Heart right ventricle (tissue), 16 donors: Measurements from ENCODE around the gene DHRS4L2. TPM values are rescaled to one million over a fixed set of nuclear protein-coding genes. Genes with fewer than 3 reads are reported as not detected.
"Not testable (repeated sequence)": the region's sequence is repeated elsewhere in the genome, so short reads cannot be mapped to it uniquely, and the experiment has no call there.

Source experiments
- ATAC-seq, 8 donors: fragments of 200-7000 bp; cut with Tn5 transposase; one replicate each; pipeline ENCODE4 v1.9.1; 2020; ENCODE audit warnings: mild to moderate bottlenecking in 8 of 8, moderate library complexity in 8 of 8, moderate number of reproducible peaks in 1 of 8
- DNase-seq, 2 donors: peaks; one replicate each; pipeline ENCODE4 v3.0.0-alpha.2; 2020
- H3K27ac ChIP-seq, 10 donors: fragments of 200-600 bp; sonication (generic) in 2 of 10; one replicate each; pipeline versions ENCODE4 v1.5.0 to v1.8.0; 2020 to 2022; ENCODE audit warnings: mild to moderate bottlenecking in 3 of 10
- H3K27me3 ChIP-seq, 7 donors: fragments of 200-600 bp; one replicate each; pipeline ENCODE4 v1.8.0; 2021 to 2022; ENCODE audit warnings: mild to moderate bottlenecking in 2 of 7
- H3K36me3 ChIP-seq, 9 donors: fragments of 200-600 bp; sonication (generic) in 1 of 9; one replicate each; pipeline versions ENCODE4 v1.5.0 to v1.8.0; 2020 to 2022; ENCODE audit warnings: mild to moderate bottlenecking in 2 of 9
- H3K4me1 ChIP-seq, 9 donors: fragments of 200-600 bp; sonication (generic) in 1 of 9; one replicate each; pipeline versions ENCODE4 v1.5.0 to v1.8.0; 2020 to 2022; ENCODE audit warnings: mild to moderate bottlenecking in 4 of 9
- H3K4me3 ChIP-seq, 10 donors: fragments of 200-600 bp; sonication (generic) in 2 of 10; one replicate each; pipeline versions ENCODE4 v1.5.0 to v1.8.0; 2020 to 2022; ENCODE audit warnings: mild to moderate bottlenecking in 7 of 10, moderate library complexity in 2 of 10
- H3K9me3 ChIP-seq, 11 donors: fragments of 200-600 bp in 10 of 11; sonication (generic) in 2 of 11; one replicate each; pipeline versions ENCODE4 v1.5.0 to v1.8.0; 2013 to 2022; ENCODE audit warnings: mild to moderate bottlenecking in 2 of 11, control low read depth in 1 of 11, moderate library complexity in 1 of 11
- CTCF ChIP-seq, 9 donors: fragments of 200-600 bp; sonication (generic) in 2 of 9; IDR thresholded peaks; one replicate each; pipeline versions ENCODE4 v1.5.0 to v1.8.0; 2021 to 2022; ENCODE audit warnings: antibody characterized with exemption in 9 of 9, mild to moderate bottlenecking in 5 of 9, moderate library complexity in 1 of 9
- WGBS, 2 donors: extraction: QIAGEN DNeasy Blood & Tissue Kit; methylation state at CpG; one replicate each; pipeline ENCODE4 v1.1.7; 2013; ENCODE audit warnings: inconsistent platforms in 1 of 2; 5-methylcytosine and 5-hydroxymethylcytosine counted together
- intact Hi-C, 10 donors: fragments of 100-400 bp; cut with DNase I; formaldehyde crosslinking; loops; one replicate each; pipeline versions ENCODE4 v1.11.1 to v1.14.2; 2022
- polyA plus RNA-seq, 2 donors: library from polyadenylated mRNA; stranded (reverse); fragments of 200-250 nt; gene quantifications; one replicate each; pipeline ENCODE4 v1.2.3, GENCODE V29; 2013
- total RNA-seq, 10 donors: library from RNA; stranded (reverse); fragmentation: NEBNext Ultra II Directional in 3 of 10; extraction: Animal tissue kit (Norgen Biotek cat#: 25700) in 3 of 10; gene quantifications; one replicate each; pipeline versions ENCODE4 v1.2.1 to v1.2.4, GENCODE V29; 2021 to 2023
- donor health status: Arrhythmogenic right ventricular cardiomyopathy.
- donor health status: ischemic (EF 13 %, LVEDD 7.1; RV severe dilation, severe dysfunction).
- donor health status: healthy with polysubstance abuse.
- donor health status: DM: no; HTN: yes; CAD: no.
- donor health status: DM: no; HTN: no; CAD: no.
- donor health status: ischemic (EF 25% LVEDD 6.9; RV normal size, moderate dysfunction).
- donor health status: ischemic (EF 25% LVEDD 5.7; RV mildly dilated, moderate dysfunction).
- donor health status: healthy.
- donor health status: DM: yes; HTN: yes; CAD: no.
- donor health status: Ischemic cardiomyopathy.
- donor health status: ischemic (EF 35%, LVEDD 5.7; RV mildly dilated, moderate dysfunction).
- donor health status: nonischemic (EF 11% LVEDD 7.7; RV severe dilation, severe dysfunction).
- donor health status: DM: yes; HTN: yes; CAD: no.
- donor health status: PGD.
- donor health status: ischemic (EF 29% LVEDD 5.4; RV normal size, mild dysfunction).
- donor health status: nonischemic (EF 23%, LVEDD 6.1; RV moderate dilation, normal function).

DHRS4L2 gene
- total and polyA plus RNA-seq, 12 donors, result 22.9 to 52.4 (median 30.7) TPM

DNA sequence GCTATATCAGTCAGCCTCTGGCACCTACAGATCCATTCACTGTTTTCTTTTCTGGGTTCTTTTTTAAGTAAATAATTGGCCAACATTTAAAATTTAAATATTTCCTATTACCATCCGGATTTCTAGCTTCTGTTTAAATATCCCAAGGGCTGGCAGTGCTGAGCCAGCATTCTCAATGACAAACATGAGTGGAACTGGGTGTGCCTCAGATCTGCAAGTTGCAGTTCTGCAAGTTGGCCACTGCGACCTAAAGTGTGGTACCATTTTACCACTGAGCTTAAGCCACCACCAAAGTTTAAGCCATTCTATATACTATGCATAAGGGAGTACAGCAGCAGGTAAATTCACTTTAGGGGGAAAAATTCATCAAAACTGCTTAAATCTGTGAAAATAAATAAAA is 31.2 kb downstream of the DHRS4L2 start:
- peak in 1 of 8 donors; percentile 56 for ATAC-seq
- H3K36me3 ChIP-seq, H3K4me3 ChIP-seq, DNase-seq, H3K27me3 ChIP-seq, H3K27ac ChIP-seq, H3K4me1 ChIP-seq: not testable (repeated sequence)
- 38 to 40% methylated on average over 2 of the region's 2 CpGs for WGBS, 2 donors
- intact Hi-C loops, result loop anchor here in 1 of 10 donors (5.0 kb wide), 1 partner anchor 48 kb away; no protein-coding TSS in a partner anchor
- H3K9me3 ChIP-seq, result peaks cover 0 to 11% (median 0%) of the 10 kb centered on the region in 11 donors
- TF ChIP-seq CTCF (IDR thresholded peaks at IDR 0.05), result peak in 2 of 9 donors; percentile 28 to 32

- ATAC-seq, H3K36me3 ChIP-seq, H3K4me1 ChIP-seq, H3K27ac ChIP-seq, H3K27me3 ChIP-seq, H3K4me3 ChIP-seq, DNase-seq, intact Hi-C loops: not testable (repeated sequence)
- WGBS, 2 donors, result 88 to 90% methylated on average over 3 of the region's 3 CpGs
- peaks cover 0 to 11% (median 0%) of the 10 kb centered on the region in 11 donors for H3K9me3 ChIP-seq
Observed at GRCh38 chr14:24020520-24020919, 31.8 kb downstream of the DHRS4L2 start.

- 92 to 94% methylated on average over 3 of the region's 3 CpGs for WGBS, 2 donors
- H3K4me1 ChIP-seq, H3K9me3 ChIP-seq, DNase-seq, H3K27ac ChIP-seq, H3K36me3 ChIP-seq, intact Hi-C loops, H3K4me3 ChIP-seq, ATAC-seq, H3K27me3 ChIP-seq: not testable (repeated sequence)
Observed at GRCh38 chr14:24024939-24025418, 36.2 kb downstream of the DHRS4L2 start.

- H3K4me3 ChIP-seq, H3K27ac ChIP-seq, H3K36me3 ChIP-seq, H3K27me3 ChIP-seq, ATAC-seq, intact Hi-C loops, DNase-seq: not testable (repeated sequence)
- H3K4me1 ChIP-seq, result peaks cover 0 to 15% (median 0%) of the 10 kb centered on the region in 9 donors
- WGBS, 2 donors, result 92 to 97% methylated on average over 2 of the region's 3 CpGs
- H3K9me3 ChIP-seq, result peaks cover 0 to 25% (median 6%) of the 10 kb centered on the region in 11 donors
Observed at GRCh38 chr14:24029687-24030086, 41.0 kb downstream of the DHRS4L2 start.

DNA sequence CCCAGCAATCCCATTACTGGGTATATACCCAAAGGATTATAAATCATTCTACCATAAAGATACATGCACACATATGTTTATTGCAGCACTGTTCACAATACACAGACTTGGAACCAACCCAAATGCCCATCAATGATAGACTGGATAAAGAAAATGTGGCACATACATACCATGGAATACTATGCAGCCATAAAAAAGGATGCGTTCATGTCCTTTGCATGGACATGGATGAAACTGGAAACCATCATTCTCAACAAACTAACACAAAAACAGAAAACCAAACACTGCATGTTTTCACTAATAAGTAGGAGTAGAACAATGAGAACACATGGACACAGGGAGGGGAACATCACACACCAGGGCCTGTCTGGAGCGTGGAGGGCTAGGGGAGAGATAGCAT is 42.6 kb downstream of the DHRS4L2 start:
- H3K27ac ChIP-seq, intact Hi-C loops, H3K36me3 ChIP-seq, DNase-seq, ATAC-seq, H3K4me3 ChIP-seq, H3K27me3 ChIP-seq: not testable (repeated sequence)
- peaks cover 0 to 25% (median 6%) of the 10 kb centered on the region in 11 donors for H3K9me3 ChIP-seq
- 83 to 85% methylated on average over 2 of the region's 2 CpGs for WGBS, 2 donors
- H3K4me1 ChIP-seq, result peaks cover 0 to 20% (median 0%) of the 10 kb centered on the region in 9 donors

DNA sequence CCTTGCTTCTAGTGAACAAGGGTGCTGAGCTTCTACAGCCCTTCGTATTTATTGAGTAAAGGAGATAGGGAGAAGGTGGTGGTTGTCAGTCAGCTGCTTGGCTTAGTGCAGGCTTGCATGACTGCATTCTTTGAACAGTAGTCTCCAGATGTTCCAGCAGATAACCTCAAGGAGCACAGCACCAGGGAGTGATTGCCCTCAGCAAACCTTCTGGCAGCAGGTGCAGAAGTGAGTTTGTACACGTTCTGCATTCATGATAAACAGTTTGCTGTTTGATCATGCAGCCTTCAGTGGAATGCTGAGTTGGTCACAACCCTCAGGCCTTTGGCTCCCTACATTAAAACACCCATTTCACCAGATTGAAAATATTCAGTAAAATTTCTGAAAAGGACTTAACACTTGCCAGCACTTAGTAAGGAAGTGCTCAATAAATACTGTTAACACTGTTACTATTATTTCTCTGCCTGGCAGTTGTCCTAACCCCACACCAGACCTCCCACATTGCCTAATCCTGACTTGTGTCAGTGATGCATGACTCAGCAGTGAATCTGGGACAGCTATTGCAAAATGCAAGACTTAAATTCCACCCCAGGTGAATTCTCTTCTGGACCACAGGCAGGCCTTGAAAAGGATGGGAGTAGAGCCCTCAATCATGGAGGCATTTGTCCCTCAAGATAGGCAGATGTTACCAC is 44.1 kb downstream of the DHRS4L2 start:
- no peak overlapping the region for H3K4me3 ChIP-seq
- peaks cover 0 to 25% (median 4%) of the 10 kb centered on the region in 9 donors for H3K4me1 ChIP-seq
- intact Hi-C loops, result no loop called here
- WGBS, 2 donors, result 80 to 81% methylated on average over 2 of the region's 2 CpGs
- no peaks in the 10 kb centered on the region for H3K36me3 ChIP-seq
- no peak overlapping the region for H3K27ac ChIP-seq
- DNase-seq (no peak), ATAC-seq (peak in 1 of 8 donors; percentile 27)
- no peaks in the 10 kb centered on the region for H3K27me3 ChIP-seq
- TF ChIP-seq CTCF (IDR thresholded peaks at IDR 0.05), result no peak
- H3K9me3 ChIP-seq, result peaks cover 0 to 25% (median 6%) of the 10 kb centered on the region in 11 donors

DNA sequence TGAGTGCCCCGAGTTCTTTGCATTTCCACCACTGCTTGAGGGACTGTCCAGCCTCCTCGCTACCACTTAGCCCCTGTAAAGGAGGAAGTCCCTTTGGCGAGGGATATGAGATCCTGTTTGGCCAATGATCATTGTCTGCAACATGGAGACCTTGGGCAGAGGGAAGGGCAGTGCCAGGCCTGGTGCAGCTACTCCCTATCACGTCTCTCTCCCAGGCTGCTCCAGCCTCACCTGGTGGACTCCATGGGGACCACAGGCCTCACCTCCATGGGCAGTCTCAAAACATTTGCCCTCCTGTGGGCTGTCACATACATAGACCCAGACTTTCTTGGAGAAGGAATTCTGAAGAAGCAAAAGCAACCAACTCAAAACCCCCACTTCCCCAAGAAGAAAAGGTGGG is 47.0 kb downstream of the DHRS4L2 start:
- H3K27me3 ChIP-seq, DNase-seq, H3K36me3 ChIP-seq: not testable (repeated sequence)
- H3K27ac ChIP-seq, result peak overlapping the region; percentile 63 to 96 (median 94)
- peaks cover 0 to 22% (median 6%) of the 10 kb centered on the region in 11 donors for H3K9me3 ChIP-seq
- intact Hi-C loops, result loop anchor here in 3 of 10 donors (5.0 kb wide), 2 partner anchors 48 to 63 kb away; partner anchors contain the start of gene DHRS4L2 (in 2 of the 3)
- peak in 6 of 8 donors; percentile 1 to 51 (median 10) for ATAC-seq
- peaks cover 0 to 25% (median 4%) of the 10 kb centered on the region in 9 donors for H3K4me1 ChIP-seq
- H3K4me3 ChIP-seq, result peak overlapping the region in 9 of 10 donors; percentile 46 to 83 (median 71)
- 52 to 53% methylated on average over 3 of the region's 4 CpGs for WGBS, 2 donors
